Transverse colon (tissue), 4 donors: Measurements from ENCODE around the gene SAXO1.

Source experiments
- POLR2A ChIP-seq: fragments of 450-650 bp; IDR thresholded peaks from one replicate; pipeline ENCODE4 v1.6.1; 2016; ENCODE audit warnings: antibody characterized with exemption, mild to moderate bottlenecking, moderate library complexity
- POLR2AphosphoS5 ChIP-seq, 3 donors: sonication (generic); formaldehyde crosslinking; IDR thresholded peaks; one replicate each; pipeline ENCODE4 v1.6.1; 2016; ENCODE audit warnings: antibody characterized with exemption in 3 of 3
- TF ChIP-seq, protein P1 (sequence below), 5 experiments: fragments of 200-600 bp in 3 of 5; fragments of 450-650 bp in 2 of 5; sonication (generic) in 3 of 5; IDR thresholded peaks; 1 replicate in 2 of 5; 2 replicates in 3 of 5; pipeline ENCODE4 v1.5.1; 2016 to 2017; ENCODE audit warnings: antibody characterized with exemption in 5 of 5, inconsistent platforms in 3 of 5, mild to moderate bottlenecking in 2 of 5, moderate library complexity in 1 of 5

DNA sequence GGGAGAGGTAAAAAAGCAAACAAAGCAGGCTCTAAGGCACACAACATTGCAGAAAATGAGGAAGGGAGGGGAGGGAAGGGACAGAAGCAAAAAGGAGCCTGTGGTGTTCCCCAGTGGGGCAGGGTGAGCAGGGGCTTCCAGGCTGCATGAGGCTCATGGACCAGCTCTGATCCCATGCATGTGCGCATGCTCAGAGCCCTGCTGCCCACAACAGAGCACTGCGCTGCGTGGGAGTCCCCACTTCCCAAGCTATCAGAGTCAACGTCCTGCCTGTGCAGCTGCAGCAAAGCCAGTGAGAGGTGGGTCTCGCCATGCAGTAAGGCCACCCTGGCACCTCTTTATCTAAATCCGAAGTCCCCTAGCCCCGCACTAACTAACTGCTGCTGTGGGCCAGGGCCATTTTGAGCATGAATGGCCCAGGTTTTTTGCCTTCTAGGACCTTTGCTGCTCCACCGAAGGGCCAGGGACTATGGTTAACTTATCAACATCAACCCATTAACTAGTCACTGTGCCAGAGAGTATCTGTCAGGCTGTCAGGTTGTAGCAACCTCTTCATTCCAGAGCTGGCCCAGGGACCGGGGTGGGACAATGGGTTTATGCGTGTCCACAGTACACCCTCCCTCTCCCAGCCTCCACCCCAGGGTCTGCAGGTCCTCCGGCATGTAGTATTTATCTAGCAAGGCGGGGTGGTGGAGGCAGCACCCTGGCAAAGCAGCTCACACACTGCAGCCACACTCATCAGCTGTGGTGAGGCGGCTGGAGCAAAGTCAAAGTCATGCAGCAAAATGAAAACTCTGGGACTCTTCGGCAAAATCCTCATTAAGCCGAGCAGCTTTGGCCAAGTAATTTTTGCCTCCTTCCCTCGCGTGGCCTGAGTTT, 123.6 kb downstream of the SAXO1 start:
- TF ChIP-seq, protein P1, sequence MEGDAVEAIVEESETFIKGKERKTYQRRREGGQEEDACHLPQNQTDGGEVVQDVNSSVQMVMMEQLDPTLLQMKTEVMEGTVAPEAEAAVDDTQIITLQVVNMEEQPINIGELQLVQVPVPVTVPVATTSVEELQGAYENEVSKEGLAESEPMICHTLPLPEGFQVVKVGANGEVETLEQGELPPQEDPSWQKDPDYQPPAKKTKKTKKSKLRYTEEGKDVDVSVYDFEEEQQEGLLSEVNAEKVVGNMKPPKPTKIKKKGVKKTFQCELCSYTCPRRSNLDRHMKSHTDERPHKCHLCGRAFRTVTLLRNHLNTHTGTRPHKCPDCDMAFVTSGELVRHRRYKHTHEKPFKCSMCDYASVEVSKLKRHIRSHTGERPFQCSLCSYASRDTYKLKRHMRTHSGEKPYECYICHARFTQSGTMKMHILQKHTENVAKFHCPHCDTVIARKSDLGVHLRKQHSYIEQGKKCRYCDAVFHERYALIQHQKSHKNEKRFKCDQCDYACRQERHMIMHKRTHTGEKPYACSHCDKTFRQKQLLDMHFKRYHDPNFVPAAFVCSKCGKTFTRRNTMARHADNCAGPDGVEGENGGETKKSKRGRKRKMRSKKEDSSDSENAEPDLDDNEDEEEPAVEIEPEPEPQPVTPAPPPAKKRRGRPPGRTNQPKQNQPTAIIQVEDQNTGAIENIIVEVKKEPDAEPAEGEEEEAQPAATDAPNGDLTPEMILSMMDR (IDR thresholded peaks at IDR 0.05), result no peak
- no peak for TF ChIP-seq POLR2A
- TF ChIP-seq POLR2AphosphoS5 (IDR thresholded peaks at IDR 0.05), result no peak
